SK-N-SH treated with all-trans-retinoic acid at 6 μM for 48 hours (cell line): ENCODE measurements around the gene ADAMTS4.

Source experiments
- CSRNP3 ChIP-seq: fragments of 250-450 bp; sonication (Bioruptor Pico); IDR thresholded peaks from 2 replicates; pipeline ENCODE4 v1.5.1; 2021; ENCODE audit warnings: mild to moderate bottlenecking, moderate library complexity
- GLIS3 ChIP-seq: fragments of 250-450 bp; sonication (Bioruptor Pico); IDR thresholded peaks from 2 replicates; pipeline ENCODE4 v1.5.0; 2020; ENCODE audit warnings: mild to moderate bottlenecking, moderate library complexity
- POU6F1 ChIP-seq: fragments of 250-450 bp; sonication (Bioruptor Pico); IDR thresholded peaks from 2 replicates; pipeline ENCODE4 v1.8.0; 2021; ENCODE audit warnings: low read depth, mild to moderate bottlenecking, moderate library complexity, borderline replicate concordance
- TOX ChIP-seq: fragments of 250-450 bp; sonication (Bioruptor Pico); IDR thresholded peaks from 2 replicates; pipeline ENCODE4 v1.8.0; 2021; ENCODE audit warnings: mild to moderate bottlenecking, moderate library complexity, borderline replicate concordance
- ZFP3 ChIP-seq: fragments of 250-450 bp; sonication (Bioruptor Pico); IDR thresholded peaks from 2 replicates; pipeline ENCODE4 v1.5.0; 2020; ENCODE audit warnings: mild to moderate bottlenecking, moderate library complexity
- TF ChIP-seq, protein P1 (sequence below): fragments of 250-450 bp; sonication (Bioruptor Pico); IDR thresholded peaks from 2 replicates; pipeline ENCODE4 v1.8.0; 2020; ENCODE audit warnings: mild to moderate bottlenecking, moderate library complexity, borderline replicate concordance

DNA sequence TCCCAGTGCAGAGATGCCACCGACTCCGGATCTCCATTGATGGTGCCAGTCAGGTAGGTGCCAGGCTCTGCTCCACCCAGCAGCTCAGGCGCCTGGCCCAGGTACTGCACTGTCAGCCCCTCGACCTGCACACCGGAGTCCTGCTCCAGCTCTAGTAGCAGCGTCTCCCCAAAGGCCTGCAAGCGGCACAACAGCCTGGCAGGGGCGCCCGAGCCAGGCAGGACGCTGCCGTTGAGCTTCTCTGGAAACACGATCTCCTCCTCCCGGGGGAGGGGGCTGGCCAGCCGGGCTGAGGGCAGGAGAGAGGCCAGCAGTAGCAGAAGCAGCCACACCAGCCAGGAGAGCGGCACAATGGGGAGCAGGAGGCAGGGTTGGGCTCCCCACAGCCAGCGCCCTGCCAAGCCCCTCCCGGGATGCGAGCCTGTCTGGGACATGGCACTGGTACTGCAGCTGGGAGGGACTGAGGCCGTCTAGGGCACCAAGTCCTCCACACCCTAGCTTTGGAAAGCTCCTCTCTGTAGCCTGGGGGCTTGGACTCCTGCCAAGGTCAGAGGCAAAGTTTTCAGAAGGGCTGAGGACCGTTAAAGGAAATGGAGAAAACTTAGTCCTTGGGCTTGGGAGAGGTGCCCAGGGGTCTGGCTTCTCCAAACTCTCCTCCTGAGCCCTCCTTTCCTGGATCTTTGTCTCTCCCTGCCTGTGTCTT lies 509 bp downstream of the ADAMTS4 start:
- TF ChIP-seq, protein P1, sequence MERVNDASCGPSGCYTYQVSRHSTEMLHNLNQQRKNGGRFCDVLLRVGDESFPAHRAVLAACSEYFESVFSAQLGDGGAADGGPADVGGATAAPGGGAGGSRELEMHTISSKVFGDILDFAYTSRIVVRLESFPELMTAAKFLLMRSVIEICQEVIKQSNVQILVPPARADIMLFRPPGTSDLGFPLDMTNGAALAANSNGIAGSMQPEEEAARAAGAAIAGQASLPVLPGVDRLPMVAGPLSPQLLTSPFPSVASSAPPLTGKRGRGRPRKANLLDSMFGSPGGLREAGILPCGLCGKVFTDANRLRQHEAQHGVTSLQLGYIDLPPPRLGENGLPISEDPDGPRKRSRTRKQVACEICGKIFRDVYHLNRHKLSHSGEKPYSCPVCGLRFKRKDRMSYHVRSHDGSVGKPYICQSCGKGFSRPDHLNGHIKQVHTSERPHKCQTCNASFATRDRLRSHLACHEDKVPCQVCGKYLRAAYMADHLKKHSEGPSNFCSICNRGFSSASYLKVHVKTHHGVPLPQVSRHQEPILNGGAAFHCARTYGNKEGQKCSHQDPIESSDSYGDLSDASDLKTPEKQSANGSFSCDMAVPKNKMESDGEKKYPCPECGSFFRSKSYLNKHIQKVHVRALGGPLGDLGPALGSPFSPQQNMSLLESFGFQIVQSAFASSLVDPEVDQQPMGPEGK (CRISPR knock-in tag) = no peak
- TF ChIP-seq CSRNP3 (CRISPR knock-in tag) (no peak), POU6F1 (0 out of 2 replicates have a peak, but pooled peaks have one; percentile 13), TOX (CRISPR knock-in tag) (no peak), ZFP3 (no peak), GLIS3 (no peak)
